ENCODE results near the gene ARFGEF3.

- no peak for TF ChIP-seq POLR2A (IDR thresholded peaks at IDR 0.05; ENCODE audit: low read depth)
- no peak for TF ChIP-seq CTCF (IDR thresholded peaks at IDR 0.05)
These were observed 124.1 kb downstream of the ARFGEF3 start for GRCh38 chr6:138285800-138286199.
